Activated naive CD4-positive, alpha-beta T cell (primary cell): Measurements from ENCODE around the gene GRID2.
"Not testable (repeated sequence)": the region's sequence is repeated elsewhere in the genome, so short reads cannot be mapped to it uniquely, and the experiment has no call there.

Source experiments
- DNase-seq, 4 experiments: peaks; one replicate each; lab custom pipeline; 2025; lab: John Stamatoyannopoulos, UW

The GRID2 gene

DNA sequence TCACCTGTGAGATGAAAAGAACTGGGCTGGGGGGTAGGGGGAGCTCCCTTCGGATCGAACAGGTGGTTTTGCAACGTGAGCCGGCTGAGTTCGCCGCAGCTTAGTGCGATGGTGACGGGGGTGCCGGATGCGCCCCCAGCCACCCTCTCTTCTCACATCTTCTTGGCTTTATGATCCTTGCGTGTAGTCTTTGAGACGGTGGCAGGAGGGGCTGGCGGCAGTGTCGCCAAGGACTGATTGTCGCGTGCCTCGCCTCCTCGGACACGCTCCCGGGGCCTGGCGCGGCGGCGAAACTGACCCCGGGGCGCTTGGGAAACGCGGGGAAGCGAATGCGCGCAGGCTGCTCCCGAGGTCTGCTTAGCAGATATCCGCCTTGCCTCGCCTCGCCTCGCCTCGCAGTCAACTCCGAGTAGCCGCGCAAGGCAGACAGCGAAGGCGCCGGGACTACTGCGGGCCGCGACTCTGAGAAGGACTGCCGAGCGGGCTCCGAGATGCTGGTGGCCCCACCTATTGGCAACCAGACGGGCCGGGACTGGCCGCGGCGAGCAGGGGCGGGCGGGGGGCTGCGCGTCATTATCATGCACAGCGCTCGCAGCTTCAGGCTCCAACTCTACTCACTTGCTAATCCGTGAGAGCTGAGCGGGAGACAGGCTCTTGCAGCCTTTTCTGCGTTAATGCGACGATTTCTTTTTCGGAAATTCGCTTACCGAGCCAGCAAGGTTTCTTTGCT, 1.5 kb downstream of the GRID2 start:
- no peak for DNase-seq

DNA sequence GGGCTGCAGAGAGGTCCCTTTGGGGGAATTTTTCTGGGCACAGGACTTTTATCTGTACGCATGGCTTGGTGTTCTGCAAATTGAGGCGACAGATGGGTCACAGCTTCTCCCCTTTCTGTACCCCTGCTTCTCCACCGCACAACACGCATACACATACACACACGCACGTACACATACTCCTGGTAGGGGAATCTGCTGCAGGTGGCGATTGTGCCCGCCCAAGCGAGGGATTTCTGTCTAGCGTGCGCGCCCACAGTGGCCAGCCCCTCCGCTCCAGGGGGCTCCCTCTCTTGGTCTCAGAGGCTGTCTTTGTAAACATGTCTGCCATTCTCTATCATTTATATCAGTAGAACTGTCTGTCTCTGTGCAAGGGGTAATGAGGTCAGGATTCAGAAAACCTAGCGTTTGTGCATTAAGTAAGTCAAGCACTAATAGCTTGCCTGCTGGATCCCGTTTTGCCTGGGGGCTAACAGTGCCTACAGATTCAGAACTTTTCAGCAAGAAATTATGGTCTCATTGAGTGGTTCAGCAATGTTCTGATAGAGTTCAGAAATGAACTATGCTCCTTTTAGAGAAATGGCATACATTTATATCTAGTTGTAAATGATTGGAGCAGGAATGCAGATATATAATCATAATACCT, 2.2 kb downstream of the GRID2 start:
- no peak for DNase-seq

- no peak for DNase-seq
Observed at GRCh38 chr4:92307181-92307580, 3.4 kb downstream of the GRID2 start.

DNA sequence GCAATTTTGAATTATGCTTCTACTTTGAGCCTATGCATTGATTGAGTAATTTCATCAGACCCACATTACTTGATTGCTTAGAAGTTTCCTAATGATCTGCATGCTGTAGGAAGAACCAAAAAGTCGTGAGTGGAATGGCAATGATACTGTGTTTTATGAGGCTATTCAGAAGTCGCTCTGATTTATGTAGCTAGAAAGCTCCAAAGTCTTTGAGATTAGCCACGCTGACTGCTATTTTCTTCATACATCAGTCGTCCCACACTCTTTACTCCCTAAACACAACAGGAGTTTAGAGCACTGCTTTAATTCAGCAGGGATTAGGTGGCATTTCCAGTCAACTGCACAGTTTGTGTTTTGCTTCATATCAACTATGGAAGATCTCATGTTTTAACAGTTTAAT, 4.1 kb downstream of the GRID2 start:
- DNase-seq, result no peak

- DNase-seq, result no peak
Observed at GRCh38 chr4:92317047-92317446, 13.3 kb downstream of the GRID2 start.

GRCh38 chr4:92328095-92328494, 24.3 kb downstream of the GRID2 start:
- DNase-seq, result no peak

- DNase-seq, result no peak
Observed at GRCh38 chr4:92333016-92333415, 29.2 kb downstream of the GRID2 start.

GRCh38 chr4:92334716-92335350, 31.1 kb downstream of the GRID2 start:
- DNase-seq, result no peak

DNA sequence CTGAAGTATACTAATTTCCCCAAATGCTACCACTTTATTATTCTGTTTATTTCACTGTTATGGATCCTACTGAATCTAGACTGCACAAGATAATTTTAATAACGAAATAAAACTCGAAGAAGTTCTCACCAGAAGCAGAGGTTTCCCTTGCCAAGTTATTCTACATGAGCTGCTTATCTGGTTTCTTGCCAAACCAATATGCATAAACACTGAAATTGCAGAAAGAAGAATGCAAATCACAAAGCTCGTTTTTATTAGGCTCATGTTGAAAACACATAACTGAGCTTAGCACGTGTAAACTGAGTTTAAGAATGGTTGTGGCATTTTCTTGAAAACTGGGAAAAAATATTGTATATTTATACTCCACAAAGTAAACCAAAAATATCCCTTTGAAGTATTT, 35.9 kb downstream of the GRID2 start:
- DNase-seq, result no peak

DNA sequence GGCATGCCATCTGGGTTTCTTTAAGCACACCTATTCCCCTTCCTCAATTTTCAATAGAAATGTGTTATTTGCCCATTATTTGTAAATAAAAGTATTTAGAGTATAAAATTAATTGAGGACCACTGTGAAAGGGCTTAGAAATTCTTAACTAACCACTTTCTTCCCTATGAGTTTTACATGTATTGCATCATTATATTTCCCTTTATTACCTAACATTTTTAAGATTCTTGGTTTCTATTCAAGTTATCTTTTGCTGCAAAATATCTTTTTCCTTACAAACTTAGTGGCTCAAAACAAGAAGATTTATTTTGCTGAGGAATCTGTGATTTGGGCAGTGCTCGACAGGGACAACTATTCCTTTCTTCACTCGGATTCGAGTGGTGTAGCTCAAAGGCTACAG, 40.5 kb downstream of the GRID2 start:
- no peak for DNase-seq

GRCh38 chr4:92346289-92346688, 42.5 kb downstream of the GRID2 start:
- no peak for DNase-seq

GRCh38 chr4:92357966-92358365, 54.2 kb downstream of the GRID2 start:
- DNase-seq, result no peak

DNA sequence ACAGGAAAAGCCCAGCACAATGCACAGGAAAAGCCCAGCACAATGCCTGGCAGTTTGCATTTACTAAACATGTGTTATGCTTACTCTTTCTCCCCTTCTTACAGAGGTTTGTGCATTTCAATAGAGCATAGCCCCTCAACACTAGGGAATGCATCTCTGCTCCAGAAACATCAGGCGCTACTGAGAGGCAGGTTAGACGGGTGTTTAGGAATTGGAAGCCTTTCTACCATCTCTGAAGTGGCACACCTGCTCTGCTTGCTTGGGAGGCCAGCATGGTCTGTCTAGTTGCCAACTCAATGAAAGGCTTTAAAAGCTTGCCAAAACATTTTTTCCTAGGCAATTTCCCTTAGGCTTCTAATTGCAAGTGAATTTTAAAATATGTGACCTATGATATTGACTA, 55.7 kb downstream of the GRID2 start:
- no peak for DNase-seq

DNA sequence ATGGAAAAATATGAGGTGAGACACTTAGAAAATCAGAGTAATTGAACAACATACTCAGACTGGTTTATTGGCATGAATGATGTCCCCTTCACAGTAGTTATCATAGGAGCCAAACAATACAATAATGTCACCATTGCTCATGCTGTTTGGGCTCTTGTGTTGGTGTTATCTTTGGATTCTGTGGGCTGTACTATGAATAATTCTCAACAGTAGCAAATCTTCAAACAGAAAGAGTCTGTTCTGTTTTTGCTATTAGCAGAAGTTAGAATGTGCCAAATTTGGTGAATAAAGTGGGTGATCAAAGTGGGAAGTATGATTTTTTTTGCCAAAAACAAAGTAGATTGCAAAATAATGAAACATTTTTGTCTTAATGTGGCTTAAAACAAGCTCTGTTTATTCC, 58.3 kb downstream of the GRID2 start:
- DNase-seq, result no peak

- no peak for DNase-seq
Observed at GRCh38 chr4:92368653-92369052, 64.9 kb downstream of the GRID2 start.

DNA sequence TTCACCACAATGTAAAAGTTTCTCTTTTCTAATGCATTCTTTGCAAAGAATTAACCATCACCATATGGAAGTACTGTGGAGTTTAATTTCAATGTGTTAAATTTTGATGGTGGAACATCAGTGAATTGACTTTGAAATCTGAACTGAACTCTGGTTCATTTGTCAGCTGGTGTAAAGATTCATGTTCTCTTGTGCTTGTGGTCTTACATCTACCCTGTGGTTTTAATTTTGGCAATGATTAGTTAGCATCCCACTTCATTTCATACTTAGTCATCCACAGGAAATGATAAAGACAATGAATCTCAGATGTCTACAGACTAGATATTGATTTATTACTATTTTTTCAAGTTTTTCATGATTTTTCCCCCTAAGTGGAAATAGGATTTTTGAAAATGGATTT, 77.8 kb downstream of the GRID2 start:
- DNase-seq, result no peak

DNA sequence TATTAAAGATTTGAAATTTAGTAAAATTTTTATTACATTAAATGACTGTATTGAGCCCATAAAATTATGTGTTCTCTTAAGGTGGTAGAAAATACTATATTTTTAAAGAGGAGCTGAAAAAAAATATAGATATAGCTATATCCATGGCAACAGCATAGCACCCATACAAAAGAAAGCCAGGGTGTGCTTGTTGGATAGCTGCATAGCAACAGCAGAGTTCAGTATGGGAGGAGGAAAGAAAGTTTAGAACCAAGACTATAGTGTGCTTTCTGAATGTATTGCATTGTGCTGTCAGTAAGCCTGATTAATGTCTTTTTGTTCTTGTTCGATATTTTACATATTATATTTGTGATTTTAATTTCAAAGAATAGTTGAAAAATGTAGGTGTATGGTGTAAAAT, 78.4 kb downstream of the GRID2 start:
- no peak for DNase-seq

- no peak for DNase-seq
Observed at GRCh38 chr4:92387459-92388069, 83.8 kb downstream of the GRID2 start.

GRCh38 chr4:92399032-92399431, 95.3 kb downstream of the GRID2 start:
- no peak for DNase-seq

- DNase-seq, result not testable (repeated sequence)
Observed at GRCh38 chr4:92403525-92403924, 99.8 kb downstream of the GRID2 start.

- no peak for DNase-seq
Observed at GRCh38 chr4:92406488-92406887, 102.7 kb downstream of the GRID2 start.

DNA sequence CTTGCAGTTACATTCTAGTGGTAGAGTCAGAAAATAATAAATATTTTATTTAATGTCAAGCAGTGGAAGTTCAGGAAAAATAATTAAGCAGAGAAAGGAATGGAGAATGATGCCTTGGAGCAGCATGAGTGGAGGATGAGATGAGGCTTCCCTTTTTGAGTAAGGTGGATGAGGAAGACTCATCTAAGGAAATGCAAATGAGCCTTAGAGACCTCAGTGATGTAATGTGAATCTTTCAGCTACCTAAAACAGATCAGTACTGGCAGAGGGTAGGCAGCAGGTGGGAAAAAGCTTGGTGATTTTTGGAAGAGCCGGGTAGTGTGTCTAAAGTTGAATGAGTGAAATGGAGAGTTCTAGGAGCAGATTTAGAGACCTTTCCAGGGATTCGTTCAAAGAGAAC, 118.2 kb downstream of the GRID2 start:
- DNase-seq, result no peak

DNA sequence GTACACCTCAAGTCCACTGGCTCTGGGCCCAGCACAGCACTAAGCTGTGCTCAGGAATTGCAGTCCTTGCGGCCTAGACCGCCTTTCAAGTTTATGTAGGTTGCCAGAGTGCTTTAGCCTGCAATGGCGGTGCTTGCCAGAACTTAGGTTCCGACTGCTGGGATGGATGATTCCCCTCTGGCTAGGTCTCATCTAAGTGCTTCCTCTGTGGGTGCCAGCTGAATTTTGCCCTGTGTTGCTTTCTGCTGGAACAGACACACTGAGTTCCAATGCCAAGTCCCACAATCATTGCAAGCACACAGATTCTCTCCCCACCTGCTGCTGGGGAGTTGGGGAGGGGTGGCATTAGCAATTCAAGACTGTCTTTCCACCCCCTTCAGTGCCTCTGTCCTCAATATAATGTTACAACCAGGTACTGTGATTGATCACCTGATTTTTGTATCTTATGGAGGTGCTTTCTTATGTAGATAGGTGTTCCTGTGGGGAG, 129.5 kb downstream of the GRID2 start:
- no peak for DNase-seq
